GM12865 (cell line): ENCODE measurements around the gene PTGR2.
"Not testable (repeated sequence)": the region's sequence is repeated elsewhere in the genome, so short reads cannot be mapped to it uniquely, and the experiment has no call there.

Experiments
- DNase-seq: peaks from one replicate; pipeline ENCODE4 v3.0.0; 2010; ENCODE audit warnings: low read depth
- H3K4me3 ChIP-seq: 2 replicates; pipeline ENCODE4 v1.5.1; 2011; ENCODE audit warnings: mild to moderate bottlenecking, low read depth, low read length, control low read depth
- TF ChIP-seq, protein P1 (sequence below): IDR thresholded peaks from 2 replicates; pipeline ENCODE4 v1.5.1; 2011; ENCODE audit warnings: low read length, control low read depth, low read depth, inconsistent platforms; ENCODE audit not compliant: insufficient read depth; ENCODE audit errors: missing control alignments

Gene PTGR2

DNA sequence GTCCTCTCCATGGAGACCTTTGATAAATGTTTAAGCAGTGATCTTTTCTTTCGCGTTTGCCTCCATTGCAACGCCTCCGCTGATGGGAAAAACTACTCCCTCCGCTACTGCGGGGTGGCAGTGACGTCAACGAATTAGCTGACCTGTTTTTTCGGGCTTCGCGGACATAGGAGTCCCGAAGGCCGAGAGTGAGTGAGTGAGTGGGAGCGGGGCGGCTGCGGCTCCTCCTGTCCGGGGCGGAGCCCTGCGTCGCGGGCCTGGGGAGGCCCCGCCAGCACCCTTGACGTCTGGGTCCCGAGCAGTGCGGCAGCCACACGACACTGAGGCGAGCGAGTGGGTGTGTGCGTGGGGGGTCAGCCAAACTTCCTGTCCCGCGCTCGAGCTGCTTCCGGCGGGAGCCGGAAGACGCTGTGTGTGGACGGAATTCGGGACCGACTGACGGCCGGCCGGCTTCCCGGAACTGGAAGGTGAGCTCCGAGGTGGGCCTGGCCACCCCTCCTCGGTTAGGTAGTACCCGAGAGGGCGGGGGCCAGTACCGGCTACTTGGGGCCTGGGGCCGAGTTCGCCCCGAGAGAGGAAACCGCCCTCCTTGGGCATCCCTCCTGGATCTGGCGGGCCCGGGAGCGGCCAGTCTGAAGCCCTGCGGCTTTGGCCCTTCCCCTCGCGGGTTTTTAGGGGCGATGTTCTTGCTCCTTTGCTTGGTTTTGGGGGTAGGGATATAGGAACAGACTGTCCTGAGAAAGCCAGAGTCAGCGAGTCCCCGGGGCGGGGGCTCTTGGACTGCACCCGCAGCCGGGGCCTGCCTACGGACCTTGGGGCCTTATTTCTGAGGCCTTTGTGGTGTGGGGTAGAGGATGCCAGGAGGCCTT lies 35.1 kb downstream of the PTGR2 start, which contains the start of gene ZNF410:
Gene ZNF410, plus strand, starts transcription at position 411 of the 869 bp plus-strand sequence. CDS start 5,317 bp downstream, outside the sequence.
- TF ChIP-seq, protein P1, sequence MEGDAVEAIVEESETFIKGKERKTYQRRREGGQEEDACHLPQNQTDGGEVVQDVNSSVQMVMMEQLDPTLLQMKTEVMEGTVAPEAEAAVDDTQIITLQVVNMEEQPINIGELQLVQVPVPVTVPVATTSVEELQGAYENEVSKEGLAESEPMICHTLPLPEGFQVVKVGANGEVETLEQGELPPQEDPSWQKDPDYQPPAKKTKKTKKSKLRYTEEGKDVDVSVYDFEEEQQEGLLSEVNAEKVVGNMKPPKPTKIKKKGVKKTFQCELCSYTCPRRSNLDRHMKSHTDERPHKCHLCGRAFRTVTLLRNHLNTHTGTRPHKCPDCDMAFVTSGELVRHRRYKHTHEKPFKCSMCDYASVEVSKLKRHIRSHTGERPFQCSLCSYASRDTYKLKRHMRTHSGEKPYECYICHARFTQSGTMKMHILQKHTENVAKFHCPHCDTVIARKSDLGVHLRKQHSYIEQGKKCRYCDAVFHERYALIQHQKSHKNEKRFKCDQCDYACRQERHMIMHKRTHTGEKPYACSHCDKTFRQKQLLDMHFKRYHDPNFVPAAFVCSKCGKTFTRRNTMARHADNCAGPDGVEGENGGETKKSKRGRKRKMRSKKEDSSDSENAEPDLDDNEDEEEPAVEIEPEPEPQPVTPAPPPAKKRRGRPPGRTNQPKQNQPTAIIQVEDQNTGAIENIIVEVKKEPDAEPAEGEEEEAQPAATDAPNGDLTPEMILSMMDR, result no peak
- peak; percentile 97 for DNase-seq
- peak within 1 kb of the TSS; percentile 98 for H3K4me3 ChIP-seq

DNA sequence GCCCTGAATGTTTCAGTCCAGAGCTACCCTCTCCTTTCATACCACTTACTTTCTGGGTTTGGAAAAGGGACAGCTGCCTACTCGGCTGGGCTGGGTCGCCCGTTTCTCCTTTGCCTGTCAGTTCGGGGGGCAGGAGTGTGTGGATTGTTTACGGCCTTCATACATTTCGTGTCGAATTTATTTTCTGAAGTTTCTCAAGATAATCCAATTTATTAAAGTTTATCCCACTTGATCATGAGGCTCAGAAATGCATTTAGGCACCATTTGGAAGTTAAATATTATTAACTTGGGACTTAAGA lies 35.6 kb downstream of the PTGR2 start:
- TF ChIP-seq, protein P1, result no peak
- no peak for DNase-seq
- H3K4me3 ChIP-seq, result peak overlapping the region; percentile 98

DNA sequence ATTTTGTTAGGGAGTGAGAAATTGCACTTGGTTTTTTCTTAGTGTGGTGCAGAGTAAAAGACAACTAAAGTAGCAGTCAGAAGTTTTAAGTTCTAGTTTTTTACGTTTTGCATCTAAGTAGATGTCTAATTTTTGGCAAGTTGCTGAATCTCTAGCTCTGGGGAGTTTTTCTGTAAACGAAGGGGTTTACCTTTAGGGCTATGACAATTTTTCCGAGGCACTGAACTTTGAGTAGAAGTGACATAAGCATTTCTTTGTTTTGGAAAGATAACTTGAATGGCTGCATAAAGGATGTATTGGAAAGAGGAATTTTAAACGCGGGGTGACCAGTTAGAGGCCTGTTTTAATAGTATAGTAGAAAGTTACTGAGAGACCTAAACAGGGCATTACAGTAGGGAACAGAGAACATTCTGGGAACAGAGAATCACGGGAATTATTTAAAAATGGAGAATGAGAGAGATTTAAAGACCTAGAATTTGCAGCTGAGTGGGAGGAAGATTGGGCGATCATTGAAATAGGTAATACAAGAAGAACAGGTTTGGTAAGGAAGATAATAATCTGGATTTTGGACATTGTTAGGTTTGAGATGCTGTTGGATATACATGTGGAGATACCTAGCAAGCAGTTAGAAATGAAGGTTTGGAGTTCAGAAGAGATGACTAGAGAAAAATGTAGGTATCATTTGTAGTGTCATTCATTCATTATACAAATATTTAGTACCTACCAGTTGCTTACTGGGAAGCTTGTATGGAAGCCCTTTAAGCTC lies 36.2 kb downstream of the PTGR2 start:
- TF ChIP-seq, protein P1, result no peak
- H3K4me3 ChIP-seq, result peak overlapping the region; percentile 98
- DNase-seq, result no peak

DNA sequence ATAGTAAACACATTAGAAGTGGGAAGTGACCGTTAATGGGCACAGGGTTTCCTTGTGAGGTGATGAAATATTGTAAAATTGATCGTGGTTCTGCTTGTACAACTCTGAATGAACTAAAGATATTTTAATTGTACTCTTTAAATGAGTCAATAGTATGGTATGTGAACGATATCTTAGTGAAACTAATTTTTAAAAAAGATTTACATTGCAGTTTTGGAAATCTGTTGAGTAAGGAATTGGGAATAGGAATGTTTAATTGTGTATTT lies 36.8 kb downstream of the PTGR2 start:
- TF ChIP-seq, protein P1, result no peak
- H3K4me3 ChIP-seq, result peak overlapping the region; percentile 98
- no peak for DNase-seq

DNA sequence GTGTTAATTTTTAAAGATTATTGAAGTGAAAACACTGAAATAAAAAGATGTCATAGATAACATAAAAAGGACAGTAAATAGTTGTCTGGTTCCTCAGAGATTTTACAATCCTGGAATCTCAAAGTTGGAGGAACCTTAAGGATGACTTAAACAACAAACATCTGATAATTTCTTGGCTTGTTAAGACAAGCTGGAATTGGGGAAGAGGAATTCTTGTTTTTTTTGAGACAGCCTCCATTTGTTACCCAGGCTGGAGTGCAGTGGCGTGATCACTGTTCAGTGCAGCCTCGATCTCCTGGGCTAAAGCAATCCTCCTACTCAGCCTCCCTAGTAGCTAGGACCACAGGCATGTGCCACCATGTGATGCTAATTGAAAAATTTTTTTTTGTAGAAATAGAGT lies 37.3 kb downstream of the PTGR2 start:
- TF ChIP-seq, protein P1, result no peak
- no peak overlapping the region for H3K4me3 ChIP-seq
- no peak for DNase-seq

DNA sequence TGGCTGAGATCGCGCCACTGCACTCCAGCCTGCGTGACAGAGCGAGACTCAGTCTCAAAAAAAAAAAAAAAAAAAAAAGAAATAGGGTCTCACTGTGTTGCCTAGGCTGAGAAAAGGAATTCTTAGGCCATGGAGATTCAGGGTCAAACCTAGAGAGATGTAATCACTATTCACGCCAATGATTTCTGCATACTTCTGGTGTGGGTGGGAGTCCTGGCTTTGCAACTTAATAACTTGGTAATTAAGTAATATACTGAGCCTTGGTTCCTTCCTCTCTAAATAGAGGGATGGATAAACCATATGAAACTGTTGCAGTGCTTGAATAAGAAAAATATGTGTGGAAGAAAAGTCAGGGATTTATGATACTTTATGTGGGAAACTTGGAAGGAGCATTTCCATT lies 37.7 kb downstream of the PTGR2 start:
- H3K4me3 ChIP-seq, result no peak overlapping the region
- no peak for DNase-seq
- TF ChIP-seq, protein P1, result no peak

DNA sequence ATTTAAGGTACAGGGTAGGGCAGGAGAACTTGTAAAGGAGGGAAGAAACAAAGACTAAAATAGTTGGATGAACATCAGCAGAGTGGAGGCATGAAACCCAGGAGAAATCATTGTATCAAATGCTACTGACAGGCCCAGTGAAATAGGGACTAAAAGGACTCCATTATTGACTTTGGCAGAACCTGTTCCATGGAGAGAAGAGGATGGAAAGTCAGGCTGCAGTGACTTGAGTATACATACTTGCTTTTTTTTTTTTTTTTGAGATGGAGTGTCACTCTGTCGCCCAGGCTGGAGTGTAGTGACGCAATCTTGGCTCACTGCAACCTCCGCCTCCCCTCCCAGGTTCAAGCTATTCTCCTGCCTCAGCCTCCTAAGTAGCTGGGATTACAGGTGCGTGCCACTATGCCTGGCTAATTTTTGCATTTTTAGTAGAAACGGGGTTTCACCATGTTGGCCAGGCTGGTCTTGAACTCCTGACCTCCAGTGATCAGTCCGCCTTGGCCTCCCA lies 42.6 kb downstream of the PTGR2 start:
- not testable (repeated sequence) for H3K4me3 ChIP-seq, DNase-seq
